Measurements from ENCODE around the gene WWC2.
A peak's percentile ranks its signal among the peaks of the same experiment; 100 is the strongest.

DNA sequence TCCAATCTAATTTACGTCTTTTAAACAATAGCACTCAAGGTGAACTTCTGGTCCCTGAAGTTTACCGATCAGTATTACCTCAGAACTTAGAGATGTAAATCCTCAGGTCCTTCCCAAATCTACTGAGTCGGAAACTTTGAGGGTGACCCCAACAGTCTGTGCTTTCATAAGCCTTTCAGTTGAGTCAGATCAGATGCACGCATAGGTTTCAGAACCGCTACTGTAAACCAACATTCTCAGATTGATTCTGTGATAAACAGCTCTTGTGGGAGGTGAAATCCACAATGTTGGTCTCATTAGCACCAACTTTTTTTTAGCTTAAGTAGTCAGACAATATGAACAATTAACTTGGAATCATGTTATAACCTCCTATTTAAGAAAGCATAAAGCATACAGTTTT lies 86.0 kb downstream of the WWC2 start:
- TF ChIP-seq, protein P1, sequence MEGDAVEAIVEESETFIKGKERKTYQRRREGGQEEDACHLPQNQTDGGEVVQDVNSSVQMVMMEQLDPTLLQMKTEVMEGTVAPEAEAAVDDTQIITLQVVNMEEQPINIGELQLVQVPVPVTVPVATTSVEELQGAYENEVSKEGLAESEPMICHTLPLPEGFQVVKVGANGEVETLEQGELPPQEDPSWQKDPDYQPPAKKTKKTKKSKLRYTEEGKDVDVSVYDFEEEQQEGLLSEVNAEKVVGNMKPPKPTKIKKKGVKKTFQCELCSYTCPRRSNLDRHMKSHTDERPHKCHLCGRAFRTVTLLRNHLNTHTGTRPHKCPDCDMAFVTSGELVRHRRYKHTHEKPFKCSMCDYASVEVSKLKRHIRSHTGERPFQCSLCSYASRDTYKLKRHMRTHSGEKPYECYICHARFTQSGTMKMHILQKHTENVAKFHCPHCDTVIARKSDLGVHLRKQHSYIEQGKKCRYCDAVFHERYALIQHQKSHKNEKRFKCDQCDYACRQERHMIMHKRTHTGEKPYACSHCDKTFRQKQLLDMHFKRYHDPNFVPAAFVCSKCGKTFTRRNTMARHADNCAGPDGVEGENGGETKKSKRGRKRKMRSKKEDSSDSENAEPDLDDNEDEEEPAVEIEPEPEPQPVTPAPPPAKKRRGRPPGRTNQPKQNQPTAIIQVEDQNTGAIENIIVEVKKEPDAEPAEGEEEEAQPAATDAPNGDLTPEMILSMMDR (IDR thresholded peaks at IDR 0.05; ENCODE audit: low read depth, low read length), result no peak
- peak; percentile 76 for TF ChIP-seq EZH2phosphoT487 (IDR thresholded peaks at IDR 0.05; ENCODE audit: low read depth)
